GM12878 (cell line): ENCODE data around the gene TSHZ3.

Experiments
- ASH2L ChIP-seq: fragments of 300-600, 200-600 bp; sonication (generic); IDR thresholded peaks from 2 replicates; pipeline ENCODE4 v1.6.1; 2017; ENCODE audit warnings: low read depth, mild to moderate bottlenecking, borderline replicate concordance
- MAX ChIP-seq: IDR thresholded peaks from 2 replicates; pipeline ENCODE4 v1.6.1; 2012; ENCODE audit warnings: low read depth, low read length, improper control_type of control experiment
- NKRF ChIP-seq: fragments of 450-650 bp; conservative IDR thresholded peaks from 2 replicates; pipeline ENCODE4 v1.6.1; 2017; ENCODE audit warnings: mild to moderate bottlenecking, moderate library complexity
- POLR2A ChIP-seq: IDR thresholded peaks from 2 replicates; pipeline ENCODE4 v1.6.1; 2011; ENCODE audit warnings: low read depth, mild to moderate bottlenecking, low read length
- POLR2AphosphoS5 ChIP-seq: IDR thresholded peaks from 2 replicates; pipeline ENCODE4 v1.6.1; 2011; ENCODE audit warnings: mild to moderate bottlenecking, low read length, inconsistent platforms
- SUZ12 ChIP-seq: fragments of 200-600 bp; sonication (generic); IDR thresholded peaks from one replicate; pipeline ENCODE4 v1.6.1; 2018; ENCODE audit warnings: antibody characterized with exemption, mild to moderate bottlenecking; ENCODE audit not compliant: unreplicated experiment
- TF ChIP-seq, protein P1 (sequence below): IDR thresholded peaks from 2 replicates; pipeline ENCODE4 v1.6.1; 2011; ENCODE audit warnings: borderline replicate concordance, low read depth, mild to moderate bottlenecking, moderate library complexity, low read length; ENCODE audit not compliant: insufficient read depth, poor library complexity, severe bottlenecking
- TF ChIP-seq, protein P2 (sequence below): IDR thresholded peaks from 2 replicates; pipeline ENCODE4 v1.6.1; 2012; ENCODE audit warnings: mild to moderate bottlenecking, low read depth, low read length
- TF ChIP-seq, protein P3 (sequence below), 3 experiments: IDR thresholded peaks in 2 of 3; conservative IDR thresholded peaks in 1 of 3; 2 replicates each; pipeline ENCODE4 v1.5.1; 2011; ENCODE audit warnings: low read depth in 3 of 3, low read length in 3 of 3, mild to moderate bottlenecking in 3 of 3, control low read depth in 2 of 3, moderate library complexity in 2 of 3, inconsistent platforms in 1 of 3, mixed read lengths in 1 of 3; ENCODE audit not compliant: control insufficient read depth in 2 of 3, insufficient read depth in 1 of 3; ENCODE audit errors: extremely low read depth in 1 of 3
- TF ChIP-seq, protein P4 (sequence below): fragments of 450-650 bp; IDR thresholded peaks from 2 replicates; pipeline ENCODE4 v1.6.1; 2017; ENCODE audit warnings: antibody characterized with exemption, mild to moderate bottlenecking, moderate library complexity
- TF ChIP-seq, protein P5 (sequence below): IDR thresholded peaks from 2 replicates; pipeline ENCODE4 v1.6.1; 2011; ENCODE audit warnings: low read depth, mild to moderate bottlenecking, low read length, moderate library complexity, borderline replicate concordance; ENCODE audit errors: extremely low read depth

GRCh38 chr19:31346184-31347059 lies 2.8 kb downstream of the TSHZ3 start:
- TF ChIP-seq, protein P1, sequence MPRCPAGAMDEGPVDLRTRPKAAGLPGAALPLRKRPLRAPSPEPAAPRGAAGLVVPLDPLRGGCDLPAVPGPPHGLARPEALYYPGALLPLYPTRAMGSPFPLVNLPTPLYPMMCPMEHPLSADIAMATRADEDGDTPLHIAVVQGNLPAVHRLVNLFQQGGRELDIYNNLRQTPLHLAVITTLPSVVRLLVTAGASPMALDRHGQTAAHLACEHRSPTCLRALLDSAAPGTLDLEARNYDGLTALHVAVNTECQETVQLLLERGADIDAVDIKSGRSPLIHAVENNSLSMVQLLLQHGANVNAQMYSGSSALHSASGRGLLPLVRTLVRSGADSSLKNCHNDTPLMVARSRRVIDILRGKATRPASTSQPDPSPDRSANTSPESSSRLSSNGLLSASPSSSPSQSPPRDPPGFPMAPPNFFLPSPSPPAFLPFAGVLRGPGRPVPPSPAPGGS: no peak
- TF ChIP-seq MAX (no peak), SUZ12 (no peak), POLR2A (no peak), ASH2L (no peak), NKRF (no peak), POLR2AphosphoS5 (no peak)
- TF ChIP-seq, protein P2, sequence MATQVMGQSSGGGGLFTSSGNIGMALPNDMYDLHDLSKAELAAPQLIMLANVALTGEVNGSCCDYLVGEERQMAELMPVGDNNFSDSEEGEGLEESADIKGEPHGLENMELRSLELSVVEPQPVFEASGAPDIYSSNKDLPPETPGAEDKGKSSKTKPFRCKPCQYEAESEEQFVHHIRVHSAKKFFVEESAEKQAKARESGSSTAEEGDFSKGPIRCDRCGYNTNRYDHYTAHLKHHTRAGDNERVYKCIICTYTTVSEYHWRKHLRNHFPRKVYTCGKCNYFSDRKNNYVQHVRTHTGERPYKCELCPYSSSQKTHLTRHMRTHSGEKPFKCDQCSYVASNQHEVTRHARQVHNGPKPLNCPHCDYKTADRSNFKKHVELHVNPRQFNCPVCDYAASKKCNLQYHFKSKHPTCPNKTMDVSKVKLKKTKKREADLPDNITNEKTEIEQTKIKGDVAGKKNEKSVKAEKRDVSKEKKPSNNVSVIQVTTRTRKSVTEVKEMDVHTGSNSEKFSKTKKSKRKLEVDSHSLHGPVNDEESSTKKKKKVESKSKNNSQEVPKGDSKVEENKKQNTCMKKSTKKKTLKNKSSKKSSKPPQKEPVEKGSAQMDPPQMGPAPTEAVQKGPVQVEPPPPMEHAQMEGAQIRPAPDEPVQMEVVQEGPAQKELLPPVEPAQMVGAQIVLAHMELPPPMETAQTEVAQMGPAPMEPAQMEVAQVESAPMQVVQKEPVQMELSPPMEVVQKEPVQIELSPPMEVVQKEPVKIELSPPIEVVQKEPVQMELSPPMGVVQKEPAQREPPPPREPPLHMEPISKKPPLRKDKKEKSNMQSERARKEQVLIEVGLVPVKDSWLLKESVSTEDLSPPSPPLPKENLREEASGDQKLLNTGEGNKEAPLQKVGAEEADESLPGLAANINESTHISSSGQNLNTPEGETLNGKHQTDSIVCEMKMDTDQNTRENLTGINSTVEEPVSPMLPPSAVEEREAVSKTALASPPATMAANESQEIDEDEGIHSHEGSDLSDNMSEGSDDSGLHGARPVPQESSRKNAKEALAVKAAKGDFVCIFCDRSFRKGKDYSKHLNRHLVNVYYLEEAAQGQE: no peak
- TF ChIP-seq, protein P3, sequence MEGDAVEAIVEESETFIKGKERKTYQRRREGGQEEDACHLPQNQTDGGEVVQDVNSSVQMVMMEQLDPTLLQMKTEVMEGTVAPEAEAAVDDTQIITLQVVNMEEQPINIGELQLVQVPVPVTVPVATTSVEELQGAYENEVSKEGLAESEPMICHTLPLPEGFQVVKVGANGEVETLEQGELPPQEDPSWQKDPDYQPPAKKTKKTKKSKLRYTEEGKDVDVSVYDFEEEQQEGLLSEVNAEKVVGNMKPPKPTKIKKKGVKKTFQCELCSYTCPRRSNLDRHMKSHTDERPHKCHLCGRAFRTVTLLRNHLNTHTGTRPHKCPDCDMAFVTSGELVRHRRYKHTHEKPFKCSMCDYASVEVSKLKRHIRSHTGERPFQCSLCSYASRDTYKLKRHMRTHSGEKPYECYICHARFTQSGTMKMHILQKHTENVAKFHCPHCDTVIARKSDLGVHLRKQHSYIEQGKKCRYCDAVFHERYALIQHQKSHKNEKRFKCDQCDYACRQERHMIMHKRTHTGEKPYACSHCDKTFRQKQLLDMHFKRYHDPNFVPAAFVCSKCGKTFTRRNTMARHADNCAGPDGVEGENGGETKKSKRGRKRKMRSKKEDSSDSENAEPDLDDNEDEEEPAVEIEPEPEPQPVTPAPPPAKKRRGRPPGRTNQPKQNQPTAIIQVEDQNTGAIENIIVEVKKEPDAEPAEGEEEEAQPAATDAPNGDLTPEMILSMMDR (IDR thresholded peaks at IDR 0.05 in 2 of 3, conservative IDR thresholded peaks at IDR 0.05 in 1 of 3; ENCODE audit: control insufficient read depth in 2 of 3, extremely low read depth in 1 of 3, insufficient read depth in 1 of 3, low read depth in 3 of 3, low read length in 3 of 3): no peak
- TF ChIP-seq, protein P4, sequence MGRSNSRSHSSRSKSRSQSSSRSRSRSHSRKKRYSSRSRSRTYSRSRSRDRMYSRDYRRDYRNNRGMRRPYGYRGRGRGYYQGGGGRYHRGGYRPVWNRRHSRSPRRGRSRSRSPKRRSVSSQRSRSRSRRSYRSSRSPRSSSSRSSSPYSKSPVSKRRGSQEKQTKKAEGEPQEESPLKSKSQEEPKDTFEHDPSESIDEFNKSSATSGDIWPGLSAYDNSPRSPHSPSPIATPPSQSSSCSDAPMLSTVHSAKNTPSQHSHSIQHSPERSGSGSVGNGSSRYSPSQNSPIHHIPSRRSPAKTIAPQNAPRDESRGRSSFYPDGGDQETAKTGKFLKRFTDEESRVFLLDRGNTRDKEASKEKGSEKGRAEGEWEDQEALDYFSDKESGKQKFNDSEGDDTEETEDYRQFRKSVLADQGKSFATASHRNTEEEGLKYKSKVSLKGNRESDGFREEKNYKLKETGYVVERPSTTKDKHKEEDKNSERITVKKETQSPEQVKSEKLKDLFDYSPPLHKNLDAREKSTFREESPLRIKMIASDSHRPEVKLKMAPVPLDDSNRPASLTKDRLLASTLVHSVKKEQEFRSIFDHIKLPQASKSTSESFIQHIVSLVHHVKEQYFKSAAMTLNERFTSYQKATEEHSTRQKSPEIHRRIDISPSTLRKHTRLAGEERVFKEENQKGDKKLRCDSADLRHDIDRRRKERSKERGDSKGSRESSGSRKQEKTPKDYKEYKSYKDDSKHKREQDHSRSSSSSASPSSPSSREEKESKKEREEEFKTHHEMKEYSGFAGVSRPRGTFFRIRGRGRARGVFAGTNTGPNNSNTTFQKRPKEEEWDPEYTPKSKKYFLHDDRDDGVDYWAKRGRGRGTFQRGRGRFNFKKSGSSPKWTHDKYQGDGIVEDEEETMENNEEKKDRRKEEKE: no peak
- TF ChIP-seq, protein P5, sequence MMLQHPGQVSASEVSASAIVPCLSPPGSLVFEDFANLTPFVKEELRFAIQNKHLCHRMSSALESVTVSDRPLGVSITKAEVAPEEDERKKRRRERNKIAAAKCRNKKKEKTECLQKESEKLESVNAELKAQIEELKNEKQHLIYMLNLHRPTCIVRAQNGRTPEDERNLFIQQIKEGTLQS: no peak
